Activated CD8-positive, alpha-beta memory T cell treated with anti-CD3 and anti-CD28 coated beads, Interleukin-2, amount 50 U/mL, for 24 hours (primary cell): ENCODE results near the gene SLC26A1.
"Not testable (repeated sequence)": the region's sequence is repeated elsewhere in the genome, so short reads cannot be mapped to it uniquely, and the experiment has no call there.

Experiments
- DNase-seq: peaks from one replicate; pipeline ENCODE4 v3.0.0-alpha.2; 2020; ENCODE audit errors: extremely low read depth

The SLC26A1 gene

DNA sequence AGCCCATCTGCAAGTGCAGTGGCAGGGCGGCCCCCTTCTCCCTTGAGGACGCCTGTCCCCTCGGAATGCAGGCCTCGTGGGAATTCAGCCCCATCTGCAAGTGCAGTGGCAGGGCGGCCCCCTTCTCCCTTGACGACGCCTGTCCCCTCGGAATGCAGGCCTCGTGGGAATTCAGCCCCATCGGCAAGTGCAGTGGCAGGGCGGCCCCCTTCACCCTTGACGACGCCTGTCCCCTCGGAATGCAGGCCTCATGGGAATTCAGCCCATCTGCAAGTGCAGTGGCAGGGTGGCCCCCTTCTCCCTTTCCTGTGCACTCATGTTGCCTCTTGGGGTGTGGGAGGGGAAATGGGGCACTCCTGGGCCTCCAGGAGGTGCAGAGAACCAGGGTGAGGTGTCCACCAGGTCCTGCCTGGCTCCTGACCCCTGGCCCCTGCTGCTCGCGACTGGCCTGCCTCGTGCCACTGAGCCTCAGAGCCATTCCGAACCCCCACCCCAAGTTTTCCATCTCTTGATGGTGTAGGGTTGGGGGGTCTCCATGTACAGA lies 6.8 kb upstream of the SLC26A1 start:
- no peak for DNase-seq

DNA sequence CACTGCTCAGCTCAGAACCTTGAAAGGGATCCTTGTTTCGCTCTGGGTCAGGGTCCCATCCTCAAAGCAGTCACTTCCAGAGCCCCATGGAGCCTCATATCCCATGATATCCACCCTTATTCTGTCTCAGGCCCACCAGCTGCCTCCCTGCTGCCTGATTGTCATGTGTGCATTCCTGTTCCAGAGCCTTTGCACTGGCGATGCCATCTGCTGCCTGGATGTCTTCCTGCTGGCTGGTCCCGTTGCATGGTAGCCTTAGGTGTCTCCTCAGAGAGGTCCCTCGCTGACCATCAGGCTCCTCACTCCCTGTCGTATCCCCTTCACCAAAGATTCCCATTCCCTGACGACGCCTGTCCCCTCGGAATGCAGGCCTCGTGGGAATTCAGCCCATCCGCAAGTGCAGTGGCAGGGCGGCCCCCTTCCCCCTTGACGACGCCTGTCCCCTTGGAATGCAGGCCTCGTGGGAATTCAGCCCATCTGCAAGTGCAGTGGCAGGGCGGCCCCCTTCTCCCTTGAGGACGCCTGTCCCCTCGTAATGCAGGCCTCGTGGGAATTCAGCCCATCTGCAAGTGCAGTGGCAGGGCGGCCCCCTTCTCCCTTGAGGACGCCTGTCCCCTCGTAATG lies 6.1 kb upstream of the SLC26A1 start:
- DNase-seq, result not testable (repeated sequence)

- no peak for DNase-seq
Measured at GRCh38 chr4:998096-998691, 5.0 kb upstream of the SLC26A1 start.

DNA sequence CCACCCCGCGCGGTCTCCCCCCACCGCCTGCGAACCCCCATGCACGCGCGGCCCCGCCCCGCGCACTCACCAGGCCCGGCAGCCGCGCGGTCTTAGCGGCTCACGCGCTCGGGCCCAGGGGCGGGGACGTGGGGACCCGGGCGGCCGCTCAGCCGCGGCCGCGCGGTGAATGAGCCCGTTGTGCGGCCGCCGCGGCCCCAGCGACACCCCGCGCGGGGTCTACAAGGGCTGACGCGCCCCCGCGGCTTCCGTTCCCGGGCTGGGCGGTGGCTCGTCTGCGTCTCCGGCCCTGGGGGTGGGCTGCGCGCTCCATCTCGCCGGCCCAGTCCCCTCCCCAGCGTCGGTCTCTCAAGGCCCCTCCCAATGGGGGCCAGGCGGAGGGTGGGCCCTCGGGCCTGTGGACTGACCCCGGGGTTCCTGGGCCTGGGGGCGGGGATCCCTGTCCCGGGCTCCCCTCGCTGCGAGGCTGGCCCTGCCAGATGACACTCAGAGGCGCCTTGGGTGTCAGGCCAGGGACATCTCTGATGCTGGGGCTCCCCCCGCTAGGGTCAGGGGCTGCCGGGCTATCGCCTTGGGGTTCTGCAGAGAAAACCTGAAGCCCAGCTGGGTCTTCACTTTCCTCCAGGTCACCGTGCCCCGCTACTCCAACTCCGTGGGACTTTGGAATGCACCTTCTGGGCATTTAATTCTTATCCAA lies 4.3 kb upstream of the SLC26A1 start:
- no peak for DNase-seq

- DNase-seq, result no peak
Measured at GRCh38 chr4:996997-997374, 3.8 kb upstream of the SLC26A1 start.

DNA sequence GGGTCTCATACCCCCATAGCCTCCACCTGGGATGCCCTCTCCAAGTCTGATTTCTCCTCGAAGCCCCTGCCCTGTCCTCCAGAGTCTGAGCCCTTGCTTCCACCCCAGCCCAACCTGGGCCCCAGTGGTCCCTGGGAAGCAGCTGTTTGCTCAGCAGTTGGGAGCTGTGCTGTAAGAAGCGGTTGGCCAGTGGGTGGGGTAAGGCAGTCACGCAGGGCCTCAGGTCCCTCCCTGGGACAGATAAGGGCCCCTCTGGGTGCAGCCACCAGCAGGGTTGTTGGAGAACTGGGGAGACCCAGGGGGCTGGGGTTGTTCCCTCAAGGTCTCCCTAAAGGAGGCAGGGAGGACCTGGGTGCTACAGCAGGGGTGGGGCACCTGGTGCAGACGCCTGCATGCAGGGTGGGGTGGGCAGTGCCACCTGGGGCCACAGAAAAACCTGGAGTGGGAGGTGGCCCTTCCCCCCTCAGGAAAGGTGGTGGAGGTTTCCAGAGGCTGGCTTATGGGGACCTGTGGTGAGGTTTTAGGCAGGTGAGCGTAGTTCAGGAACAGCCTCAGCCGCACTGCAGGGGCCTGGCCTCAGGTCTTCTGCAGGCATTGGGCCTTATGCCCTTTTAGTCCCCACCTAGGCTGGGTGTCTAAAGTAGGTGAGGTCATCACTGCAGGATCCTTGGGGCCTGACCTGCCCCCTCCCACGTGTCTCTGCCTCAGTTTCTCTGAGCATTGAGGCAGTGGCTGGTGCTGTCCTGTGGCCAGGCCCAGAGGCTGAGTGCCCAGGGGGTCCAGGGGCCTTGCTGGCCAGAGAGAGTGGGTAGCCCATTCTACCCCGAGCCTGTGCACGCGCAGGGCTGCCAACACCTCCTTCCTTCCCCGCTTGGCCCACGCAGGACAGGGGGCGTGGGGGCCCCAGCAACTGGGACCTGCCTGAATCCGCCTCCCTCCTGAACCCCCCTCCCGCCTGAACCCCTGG lies 3.1 kb upstream of the SLC26A1 start:
- no peak for DNase-seq

GRCh38 chr4:995311-996026 lies 2.3 kb upstream of the SLC26A1 start:
- no peak for DNase-seq

DNA sequence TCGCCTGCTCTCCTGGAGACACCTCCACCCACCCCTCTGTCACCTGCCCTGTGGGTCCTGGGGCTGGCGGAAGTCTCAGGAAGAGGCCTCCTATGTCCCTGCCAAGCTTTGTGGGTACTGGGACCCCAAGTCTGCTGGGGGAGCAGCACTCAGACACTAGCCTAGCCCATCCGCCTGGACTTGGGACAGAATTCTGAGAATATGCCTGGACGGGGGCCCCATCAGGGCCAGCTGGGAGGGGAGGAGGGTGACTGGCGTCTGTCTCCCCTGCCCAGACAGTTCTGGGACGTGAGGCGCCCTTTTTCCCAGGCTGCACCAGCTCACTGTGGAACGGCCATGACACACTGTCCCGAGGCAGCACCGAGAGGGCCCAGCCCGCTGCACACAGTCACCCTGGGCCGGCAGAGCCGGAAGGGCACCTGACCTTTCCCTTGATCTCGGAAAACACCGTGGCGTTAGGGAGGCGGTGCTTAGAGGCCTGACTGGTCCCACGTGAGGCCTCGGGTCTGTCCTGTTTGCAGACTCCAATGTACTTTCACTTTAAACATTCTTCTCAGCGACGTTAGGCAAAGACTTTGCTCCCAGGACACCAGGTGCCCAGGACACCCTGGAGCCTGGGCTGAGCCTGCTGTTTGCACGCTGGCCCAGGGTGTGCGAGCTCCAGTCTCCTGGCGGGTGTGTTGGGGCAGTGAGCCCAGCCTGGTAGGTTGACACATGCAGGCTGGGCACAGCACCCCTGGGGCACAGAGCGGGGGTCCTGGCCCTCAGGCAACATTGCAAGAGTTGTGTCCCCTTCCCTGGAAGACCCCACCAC lies 700 bp downstream of the SLC26A1 start:
- DNase-seq, result no peak

GRCh38 chr4:991451-992296 lies 1.5 kb downstream of the SLC26A1 start:
- DNase-seq, result no peak

DNA sequence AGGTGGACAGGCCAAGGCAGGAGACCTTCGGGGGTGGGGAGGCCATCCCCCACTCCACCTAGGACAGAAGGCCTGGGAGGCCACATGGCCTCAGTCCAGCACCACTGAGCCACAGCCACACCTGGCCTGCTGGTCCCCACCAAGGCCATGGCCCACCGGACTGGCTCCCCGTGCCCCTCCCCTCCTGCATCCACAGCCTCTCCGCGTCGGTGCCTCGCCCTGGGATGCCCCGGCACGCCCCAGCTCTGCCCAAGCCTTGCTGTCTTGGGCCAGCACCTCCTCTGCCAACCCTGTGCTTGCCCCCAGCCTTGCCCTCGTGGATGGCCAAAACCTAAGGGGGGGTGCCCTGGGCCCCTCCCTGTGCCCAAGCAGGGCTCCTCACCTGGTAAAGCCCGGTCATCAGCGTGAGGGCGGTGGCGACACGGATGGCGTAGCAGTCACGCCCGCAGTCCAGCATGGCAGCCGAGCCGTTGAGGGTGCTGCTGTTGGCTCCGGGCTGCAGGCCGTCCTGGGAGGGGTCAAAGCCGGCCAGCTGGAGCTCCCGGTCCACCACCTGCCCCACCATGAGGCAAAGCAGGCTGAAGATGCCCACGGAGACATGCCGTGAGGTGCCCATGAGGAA lies 2.3 kb downstream of the SLC26A1 start:
- DNase-seq, result no peak

- no peak for DNase-seq
Measured at GRCh38 chr4:989722-990471, 3.3 kb downstream of the SLC26A1 start.

DNA sequence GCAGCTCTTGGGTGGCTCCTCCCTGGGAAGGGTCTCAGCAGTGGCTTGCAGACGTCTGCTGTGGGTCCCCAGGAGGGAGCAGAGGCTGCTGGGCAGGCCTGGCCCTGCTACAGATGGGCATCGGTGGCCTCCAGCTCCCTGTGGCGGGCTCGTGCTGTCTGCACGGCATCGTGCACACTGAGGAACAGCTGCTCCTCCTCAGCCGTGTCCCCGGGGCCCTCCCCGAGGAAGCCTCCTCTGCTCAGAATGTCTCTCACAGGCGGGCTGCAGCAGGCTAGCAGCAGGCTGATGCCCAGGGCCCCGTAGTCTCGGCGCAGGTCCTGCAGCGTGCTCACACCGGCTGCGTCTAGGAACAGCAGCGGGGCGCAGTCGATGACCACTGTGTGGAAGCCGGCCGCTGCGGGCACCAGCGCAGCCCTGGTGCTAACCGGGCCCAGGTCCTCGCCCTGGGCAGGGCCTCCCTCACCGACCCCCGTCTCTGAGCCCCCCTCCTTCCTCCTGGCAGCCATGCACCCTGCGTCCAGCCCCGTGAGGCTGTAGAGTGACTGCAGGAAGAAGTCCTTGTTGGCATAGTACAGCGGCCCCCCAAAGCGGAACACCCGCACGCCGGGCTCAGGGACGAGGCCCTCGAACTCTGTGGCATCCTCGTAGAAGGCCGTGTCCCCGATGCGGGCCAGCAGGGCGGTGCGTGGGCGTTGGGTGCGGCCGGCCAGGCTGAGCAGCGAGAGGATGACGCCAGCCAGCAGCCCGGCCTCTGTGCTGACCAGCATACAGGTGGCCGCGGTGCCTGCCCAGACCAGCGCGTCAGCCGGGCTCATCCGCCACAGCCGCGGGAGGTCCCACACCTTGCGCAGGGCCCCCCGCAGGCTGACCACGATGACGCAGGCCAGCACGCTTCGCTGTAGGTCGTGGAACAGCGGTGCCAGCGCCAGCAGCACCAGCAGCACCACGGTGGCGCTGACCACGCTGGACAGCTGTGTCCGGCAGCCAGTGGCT lies 4.2 kb downstream of the SLC26A1 start:
- no peak for DNase-seq

- DNase-seq, result no peak
Measured at GRCh38 chr4:987624-988513, 5.3 kb downstream of the SLC26A1 start.

- peak; percentile 58 for DNase-seq
Measured at GRCh38 chr4:986879-987623, 6.2 kb downstream of the SLC26A1 start, which contains the start of gene IDUA. IDUA (plus strand) TSS chr4:987044; CDS start chr4:987085, 41 bp downstream.

DNA sequence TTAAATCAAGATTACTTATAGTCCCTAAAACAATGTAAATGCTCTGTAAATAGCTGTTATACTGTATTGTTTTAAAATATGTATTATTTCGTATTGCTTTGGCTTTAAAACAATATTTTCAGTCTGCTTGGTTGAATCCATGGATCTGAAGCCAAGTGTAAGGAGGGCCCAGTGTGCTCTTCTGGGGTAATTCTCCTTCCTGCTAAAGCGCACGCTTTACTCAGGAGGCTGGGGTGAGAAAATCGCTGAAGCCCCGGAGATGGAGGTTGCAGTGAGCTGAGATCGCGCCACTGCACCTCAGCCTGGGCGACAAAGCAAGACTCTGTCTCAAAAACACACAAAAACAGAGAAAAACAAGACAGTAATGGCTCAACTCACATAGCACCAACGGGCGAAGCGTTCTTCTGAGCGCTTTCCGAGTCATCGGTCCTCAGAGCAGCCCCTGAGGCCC lies 6.8 kb downstream of the SLC26A1 start:
- no peak for DNase-seq
